Glomerular endothelial cell (primary cell): ENCODE results near the gene GPC6. TPM values are rescaled to one million over a fixed set of nuclear protein-coding genes. Genes with fewer than 3 reads are reported as not detected.

ENCODE experiments used
- DNase-seq: peaks from one replicate; pipeline ENCODE4 v3.0.0-alpha.2; 2011; ENCODE audit warnings: low read depth, low spot score; ENCODE audit errors: extremely low read depth
- total RNA-seq: library from RNA; depleted of rRNA; stranded (reverse); fragments of >200 nt; gene quantifications from 2 replicates; pipeline ENCODE4 v1.2.3, GENCODE V29; 2015

Gene GPC6
- total RNA-seq, 1 donor from 2014 or later, result 11.0 TPM

DNA sequence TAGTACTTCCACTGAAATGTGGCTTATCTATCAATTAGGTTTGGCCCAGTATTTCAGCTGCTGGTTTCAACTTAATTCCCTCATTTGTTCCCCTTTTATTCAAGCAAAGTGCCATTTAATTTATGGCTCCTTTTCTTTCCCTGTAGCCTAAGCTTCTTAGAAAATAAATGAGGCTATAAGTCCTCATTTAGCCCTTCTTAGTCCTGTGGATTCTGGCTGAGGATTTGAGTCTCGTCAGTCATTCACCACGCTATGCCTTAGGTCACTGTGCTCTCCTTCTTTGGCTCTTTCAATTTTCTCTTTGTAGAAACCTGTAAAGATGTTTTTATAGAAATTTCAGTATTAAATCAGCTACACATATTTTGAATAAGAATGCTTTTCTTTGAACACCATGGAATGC, 579.1 kb downstream of the GPC6 start:
- no peak for DNase-seq

DNA sequence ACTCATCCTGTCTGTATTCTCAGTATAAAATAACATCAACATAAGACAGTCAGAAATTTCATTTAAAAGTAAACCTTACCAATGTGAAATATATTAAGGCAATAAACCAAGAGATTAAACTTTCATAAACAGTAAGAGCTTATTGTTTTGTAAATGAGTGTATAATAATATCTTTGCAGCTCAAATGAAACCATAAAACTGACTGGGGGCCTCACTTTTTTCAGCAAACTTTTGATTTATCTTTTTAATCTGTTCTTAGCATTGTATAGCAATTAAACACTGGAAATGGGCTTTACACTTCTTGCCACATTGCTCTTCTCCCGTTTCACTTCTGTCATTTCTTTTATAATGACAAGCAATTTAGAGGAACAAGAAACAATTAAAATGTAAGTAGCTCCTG, 580.3 kb downstream of the GPC6 start:
- DNase-seq, result no peak

GRCh38 chr13:93810264-93810663, 583.7 kb downstream of the GPC6 start:
- DNase-seq, result no peak

DNA sequence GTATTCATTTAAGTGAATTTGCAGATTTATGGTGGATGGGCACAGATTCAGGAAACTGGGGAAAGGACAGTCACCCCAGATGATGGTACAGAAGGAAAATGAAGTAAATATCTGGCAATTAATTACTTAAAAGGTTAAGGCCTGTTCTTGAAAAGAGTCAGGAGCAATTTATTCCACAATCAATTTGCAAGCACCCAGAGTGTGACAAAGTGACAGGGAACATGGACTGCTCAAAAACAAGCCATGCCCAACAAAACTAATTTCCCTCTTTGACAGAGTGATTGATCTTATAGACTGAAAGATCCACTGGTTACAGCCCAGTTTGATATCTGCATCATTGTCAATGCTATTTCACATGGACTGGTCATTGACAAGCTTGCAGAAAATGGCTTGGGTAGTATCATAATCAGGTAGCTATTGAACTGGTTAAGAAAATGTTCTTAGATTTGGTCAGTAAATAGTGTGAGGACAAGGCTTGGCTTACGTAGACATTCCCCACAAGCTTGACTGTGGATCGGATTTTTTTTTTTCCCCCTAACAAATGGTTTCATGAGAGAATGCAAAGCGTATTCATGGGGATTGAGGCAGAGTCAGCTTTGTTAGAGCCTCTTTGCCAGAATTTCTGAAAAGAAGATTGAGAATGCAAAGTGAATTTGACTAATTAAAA, 584.6 kb downstream of the GPC6 start:
- DNase-seq, result no peak

DNA sequence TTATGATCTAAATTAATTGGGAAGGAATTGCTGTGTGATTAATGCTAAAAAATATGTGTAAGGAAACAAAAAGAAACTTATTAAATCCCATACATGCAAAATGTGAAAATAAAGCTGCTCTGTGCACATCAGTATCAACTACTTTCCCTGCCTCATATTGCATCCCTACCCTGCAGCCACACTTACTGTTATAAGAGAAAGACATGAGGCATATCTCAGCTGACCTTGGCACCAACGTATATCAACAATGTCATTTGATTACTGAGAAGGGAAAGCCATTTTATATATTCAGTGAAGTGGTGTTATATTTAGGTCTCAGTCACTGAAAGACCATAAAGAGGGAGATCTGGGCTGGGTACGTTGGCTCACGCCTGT, 585.1 kb downstream of the GPC6 start:
- no peak for DNase-seq

DNA sequence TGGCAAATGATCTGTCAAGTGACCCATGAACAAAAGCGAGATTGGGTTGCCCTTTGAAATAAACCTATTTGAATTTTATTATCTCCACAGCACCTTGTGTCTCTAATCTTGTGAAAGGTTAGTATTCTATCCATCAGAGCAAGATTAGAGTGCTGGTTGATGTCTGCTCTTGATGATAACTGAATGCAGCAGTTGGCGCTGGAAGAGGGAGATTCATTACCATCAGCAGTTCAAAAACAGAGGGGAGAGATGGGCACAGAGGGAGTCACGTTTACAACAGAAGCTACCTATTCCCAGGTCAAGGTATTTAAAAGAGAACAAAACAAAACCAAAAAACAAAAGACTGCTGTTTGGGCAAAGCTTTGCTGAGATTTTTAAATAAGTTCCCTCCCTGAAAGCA, 588.1 kb downstream of the GPC6 start:
- DNase-seq, result no peak

DNA sequence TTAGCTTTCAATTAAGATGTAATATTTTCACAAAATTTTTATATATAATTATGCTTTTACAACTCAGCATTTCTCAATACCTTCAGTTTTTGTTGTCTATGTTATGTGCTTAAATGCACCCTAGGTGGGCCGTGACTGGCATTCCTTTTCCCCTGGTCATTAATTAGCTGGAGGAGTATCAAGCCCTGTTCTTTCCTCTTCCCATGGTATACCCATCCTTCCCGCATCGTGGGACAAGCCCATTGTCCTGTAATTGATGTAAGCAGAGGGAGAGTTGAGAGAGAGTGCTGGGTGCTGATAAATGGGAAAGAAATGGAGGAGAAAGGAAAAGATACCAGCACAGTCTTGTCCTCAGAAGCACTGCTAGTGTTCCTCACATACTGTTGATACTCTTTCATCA, 591.7 kb downstream of the GPC6 start:
- no peak for DNase-seq

- no peak for DNase-seq
These were observed 592.8 kb downstream of the GPC6 start for GRCh38 chr13:93819331-93819890.

DNA sequence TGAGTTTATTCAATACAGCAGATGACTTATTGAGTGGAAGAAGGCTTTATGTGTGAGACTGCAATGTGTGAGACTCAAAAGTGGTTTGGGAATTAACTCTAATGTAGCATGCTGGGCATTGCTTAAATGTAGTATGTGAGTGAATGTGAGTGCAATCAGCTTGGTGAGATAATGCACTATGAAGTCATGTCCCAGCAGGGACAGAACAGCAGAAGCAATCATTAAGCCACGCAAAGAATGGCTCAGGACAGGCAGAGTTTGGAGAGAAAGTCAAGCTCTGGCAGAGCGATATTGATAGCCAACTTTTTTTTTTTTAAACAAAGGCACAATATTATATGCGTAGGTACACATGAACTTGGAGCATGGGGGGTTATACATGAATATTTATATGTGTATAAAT, 597.7 kb downstream of the GPC6 start:
- no peak for DNase-seq

DNA sequence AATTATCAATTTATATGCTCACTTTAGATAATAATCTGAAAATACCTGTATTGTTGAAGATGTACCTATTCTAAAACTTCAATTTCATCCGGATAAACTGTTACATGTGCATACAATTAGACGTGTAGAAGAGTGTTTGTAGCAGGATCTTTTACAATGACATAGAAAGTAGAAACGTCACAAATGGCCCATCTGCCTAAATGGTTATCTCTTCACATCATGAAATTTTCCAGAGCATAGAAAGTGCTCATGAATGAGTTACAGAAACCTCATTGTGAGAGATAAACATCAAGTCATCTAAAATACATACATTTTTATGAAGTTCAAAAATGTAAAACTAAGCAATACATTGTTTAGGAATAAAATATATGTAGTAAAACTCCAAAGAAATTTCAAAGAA, 607.4 kb downstream of the GPC6 start:
- DNase-seq, result no peak

DNA sequence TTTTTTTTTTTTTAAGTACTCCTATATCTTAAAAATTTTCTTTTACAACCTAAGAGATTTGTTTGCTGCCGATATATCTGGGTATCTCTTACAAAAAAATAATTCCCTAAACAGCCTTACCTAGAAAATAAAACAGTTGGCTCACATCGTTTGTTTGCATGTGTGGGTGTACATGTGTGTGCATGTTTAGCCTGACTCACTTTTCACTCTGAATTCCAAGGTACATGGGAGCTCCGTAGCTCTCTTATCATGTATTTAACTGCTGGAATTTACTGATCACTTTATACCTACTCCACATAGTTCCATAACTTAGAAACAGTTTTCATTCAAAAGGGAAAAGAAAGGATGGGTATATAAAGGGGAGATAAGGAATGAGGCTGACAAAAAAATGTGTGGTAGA, 616.5 kb downstream of the GPC6 start:
- no peak for DNase-seq

DNA sequence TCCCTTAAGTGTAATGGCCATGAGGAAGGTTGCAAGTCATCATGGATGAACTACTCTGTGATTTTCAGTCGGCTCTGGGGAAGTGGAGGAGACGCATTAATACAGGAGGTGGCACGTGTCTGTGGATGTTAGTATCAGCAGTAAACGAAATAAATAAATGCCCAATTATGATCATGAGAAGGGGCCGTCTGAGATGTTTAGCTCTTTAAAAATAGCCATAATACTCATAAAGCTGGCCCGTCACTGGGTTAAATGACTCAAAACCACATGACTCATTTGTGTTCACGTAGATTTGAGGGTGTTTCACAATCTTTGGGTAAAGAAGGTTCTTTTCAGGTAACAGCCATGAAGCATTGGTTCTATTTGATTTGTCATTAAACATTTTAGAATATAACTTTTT, 620.6 kb downstream of the GPC6 start:
- DNase-seq, result no peak

- no peak for DNase-seq
These were observed 621.6 kb downstream of the GPC6 start for GRCh38 chr13:93848247-93848646.

DNA sequence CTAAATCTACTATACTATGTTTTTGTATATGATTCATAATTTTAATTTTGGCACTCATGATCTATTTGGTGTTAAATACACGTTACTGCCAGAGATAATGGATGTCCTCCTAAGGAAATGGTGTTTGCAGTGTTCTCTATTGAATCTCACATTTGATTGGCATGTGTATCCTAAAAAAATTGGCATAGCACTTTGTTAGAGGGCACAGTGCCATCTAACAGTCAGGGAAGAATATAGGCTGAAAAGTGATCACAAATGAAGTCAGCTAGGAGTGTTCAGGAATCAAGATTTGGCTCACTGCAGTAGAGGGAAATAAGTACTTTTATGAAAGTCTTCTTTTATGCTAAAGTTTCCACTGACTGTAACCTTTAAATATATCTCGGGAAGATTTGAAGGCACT, 624.6 kb downstream of the GPC6 start:
- DNase-seq, result no peak

- no peak for DNase-seq
These were observed 627.3 kb downstream of the GPC6 start for GRCh38 chr13:93853912-93854311.

DNA sequence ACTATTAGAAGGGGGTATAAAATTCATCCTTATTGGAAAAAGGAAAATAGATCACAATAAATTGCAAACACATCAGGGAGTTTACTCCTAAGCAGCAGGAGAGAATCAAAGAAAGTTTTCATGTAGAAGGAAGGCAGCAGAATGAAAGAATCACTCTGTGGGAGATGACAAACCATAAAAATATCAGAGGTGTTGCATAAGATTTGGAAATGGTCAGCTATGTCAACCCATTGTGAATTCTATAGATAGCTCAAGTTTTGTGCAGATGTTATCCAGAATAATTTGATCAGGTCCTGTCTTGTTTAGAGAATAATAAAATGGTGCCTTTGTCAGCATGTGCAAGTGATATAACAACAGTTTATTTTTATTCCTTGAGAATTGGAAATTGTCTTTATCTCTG, 630.5 kb downstream of the GPC6 start:
- no peak for DNase-seq

DNA sequence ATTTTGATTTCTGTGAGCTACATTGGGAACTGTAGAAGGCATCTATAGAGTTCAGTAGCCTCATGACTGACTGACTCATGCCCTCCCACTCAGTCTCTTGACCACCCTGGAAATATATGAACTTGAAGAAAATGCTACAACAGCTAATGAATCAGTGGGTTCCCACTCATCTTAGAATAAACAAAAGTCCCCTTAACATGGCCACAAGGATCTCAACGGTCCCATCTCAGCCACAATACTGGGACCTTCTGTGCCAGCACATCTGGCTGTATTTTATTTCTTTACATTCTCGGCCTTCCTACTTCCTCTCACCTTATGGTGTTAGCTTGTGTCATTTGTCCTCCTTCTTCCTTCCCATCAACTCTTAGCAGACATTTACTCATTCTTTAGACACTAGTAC, 633.1 kb downstream of the GPC6 start:
- no peak for DNase-seq

DNA sequence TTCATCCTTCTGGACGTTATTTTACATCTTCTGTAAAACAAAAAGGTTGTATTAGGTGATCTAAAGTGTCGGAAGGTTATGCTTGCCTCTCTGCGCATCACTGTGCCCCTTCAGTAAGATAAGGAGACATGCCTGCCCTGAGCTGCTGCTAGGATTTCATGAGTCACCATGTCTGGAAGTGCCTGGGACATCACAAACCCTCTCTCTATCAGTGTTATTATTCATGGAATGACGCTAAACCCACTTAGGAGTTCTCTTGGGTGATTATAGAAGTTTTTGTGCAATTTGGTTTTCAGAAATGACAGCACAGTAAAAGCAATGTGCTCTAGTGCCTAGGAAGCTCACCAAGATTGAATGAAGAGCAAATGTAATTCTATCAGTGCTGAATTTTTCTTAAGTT, 635.2 kb downstream of the GPC6 start:
- no peak for DNase-seq

- no peak for DNase-seq
These were observed 635.7 kb downstream of the GPC6 start for GRCh38 chr13:93862259-93862658.

DNA sequence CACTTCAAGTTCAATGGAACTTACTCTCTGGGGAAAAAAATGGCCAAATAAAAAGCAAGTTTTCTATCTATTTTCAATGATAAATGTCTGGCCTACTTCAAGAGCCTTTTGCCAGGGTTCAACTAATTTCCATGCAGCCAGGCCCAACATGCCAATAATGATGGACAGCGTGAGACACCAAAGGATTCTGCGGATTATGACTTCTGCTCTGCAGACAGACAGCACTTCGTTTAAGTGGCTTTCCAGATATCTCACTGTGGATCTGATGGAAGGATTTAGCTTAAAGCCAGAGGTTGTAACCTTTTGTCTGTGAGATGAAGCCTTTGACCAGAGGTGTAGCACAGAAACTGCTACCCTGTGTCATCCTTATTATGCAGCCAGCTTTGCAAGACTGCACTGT, 638.6 kb downstream of the GPC6 start:
- DNase-seq, result no peak

DNA sequence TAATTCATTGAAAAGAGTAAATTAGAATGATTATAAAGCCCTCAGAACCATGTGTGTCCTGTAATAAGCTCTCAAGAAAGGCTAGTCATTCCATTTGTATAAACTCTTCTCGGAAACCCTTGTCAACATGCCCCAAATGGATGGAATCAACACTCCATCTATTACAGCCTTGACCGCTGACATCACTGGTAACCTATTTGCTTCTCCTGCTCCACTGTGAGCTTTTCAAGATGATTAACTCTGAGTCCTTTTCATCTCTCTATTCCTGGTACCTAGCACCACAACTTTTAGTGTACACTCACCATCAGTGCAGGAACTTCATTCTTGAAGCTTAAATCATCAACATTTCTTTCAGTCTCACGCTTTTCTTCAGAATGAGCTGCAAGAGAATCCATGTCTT, 640.9 kb downstream of the GPC6 start:
- no peak for DNase-seq

- no peak for DNase-seq
These were observed 645.8 kb downstream of the GPC6 start for GRCh38 chr13:93872376-93872775.

- no peak for DNase-seq
These were observed 646.3 kb downstream of the GPC6 start for GRCh38 chr13:93872786-93873347.
